Subcutaneous abdominal adipose tissue (tissue), 5 donors: Measurements from ENCODE around the gene RFFL.
"Not testable (repeated sequence)": the region's sequence is repeated elsewhere in the genome, so short reads cannot be mapped to it uniquely, and the experiment has no call there.

Experiments
- H3K27ac ChIP-seq: one replicate; pipeline ENCODE4 v1.7.0; 2013; ENCODE audit warnings: low read depth, mild to moderate bottlenecking, inconsistent platforms, low read length, moderate library complexity
- H3K27me3 ChIP-seq, 5 donors: one replicate each; pipeline ENCODE4 v1.7.0; 2013; ENCODE audit warnings: low read length in 5 of 5, inconsistent platforms in 1 of 5; ENCODE audit not compliant: control insufficient read depth in 5 of 5, insufficient read depth in 4 of 5
- H3K36me3 ChIP-seq, 5 donors: one replicate each; pipeline ENCODE4 v1.7.0; 2013; ENCODE audit warnings: low read length in 5 of 5; ENCODE audit not compliant: control insufficient read depth in 5 of 5, insufficient read depth in 5 of 5
- H3K4me1 ChIP-seq, 5 donors: one replicate each; pipeline ENCODE4 v1.7.0; 2013; ENCODE audit warnings: low read length in 5 of 5, mild to moderate bottlenecking in 3 of 5, moderate library complexity in 1 of 5; ENCODE audit not compliant: control insufficient read depth in 5 of 5, insufficient read depth in 5 of 5
- H3K4me3 ChIP-seq, 5 donors: one replicate each; pipeline ENCODE4 v1.7.0; 2013; ENCODE audit warnings: low read length in 5 of 5, low read depth in 1 of 5
- H3K9ac ChIP-seq, 5 donors: one replicate each; pipeline ENCODE4 v1.7.0; 2013; ENCODE audit warnings: low read length in 5 of 5, mild to moderate bottlenecking in 4 of 5, moderate library complexity in 3 of 5
- H3K9me3 ChIP-seq, 5 donors: one replicate each; pipeline ENCODE4 v1.7.0; 2013; ENCODE audit warnings: low read length in 5 of 5; ENCODE audit not compliant: control insufficient read depth in 5 of 5
- donor health status: healthy.
- donor health status: healthy.
- donor health status: healthy.
- donor health status: healthy.
- donor health status: healthy.

The RFFL gene

DNA sequence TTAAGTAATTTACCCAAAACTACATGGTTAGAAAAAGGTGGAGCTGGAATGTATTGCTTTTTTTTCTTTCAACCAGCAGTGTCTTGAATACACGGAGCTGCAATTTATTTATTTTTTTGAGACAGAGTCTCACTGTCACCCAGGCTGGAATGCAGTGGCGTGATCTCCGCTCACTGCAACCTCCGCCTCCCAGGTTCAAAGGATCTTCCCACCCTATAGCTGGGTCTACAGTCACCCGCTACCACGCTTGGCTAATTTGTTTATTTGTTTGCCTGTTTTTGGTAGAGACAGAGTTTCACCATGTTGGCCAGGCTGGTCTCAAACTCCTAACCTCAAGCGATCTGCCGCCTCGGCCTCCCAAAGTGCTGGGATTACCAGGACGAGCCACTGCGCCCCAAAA is 27.2 kb upstream of the RFFL start:
- H3K27ac ChIP-seq, H3K36me3 ChIP-seq, H3K9me3 ChIP-seq, H3K27me3 ChIP-seq, H3K4me3 ChIP-seq, H3K9ac ChIP-seq: not testable (repeated sequence)
- peaks cover 5 to 26% (median 18%) of the 10 kb centered on the region in 5 donors for H3K4me1 ChIP-seq

DNA sequence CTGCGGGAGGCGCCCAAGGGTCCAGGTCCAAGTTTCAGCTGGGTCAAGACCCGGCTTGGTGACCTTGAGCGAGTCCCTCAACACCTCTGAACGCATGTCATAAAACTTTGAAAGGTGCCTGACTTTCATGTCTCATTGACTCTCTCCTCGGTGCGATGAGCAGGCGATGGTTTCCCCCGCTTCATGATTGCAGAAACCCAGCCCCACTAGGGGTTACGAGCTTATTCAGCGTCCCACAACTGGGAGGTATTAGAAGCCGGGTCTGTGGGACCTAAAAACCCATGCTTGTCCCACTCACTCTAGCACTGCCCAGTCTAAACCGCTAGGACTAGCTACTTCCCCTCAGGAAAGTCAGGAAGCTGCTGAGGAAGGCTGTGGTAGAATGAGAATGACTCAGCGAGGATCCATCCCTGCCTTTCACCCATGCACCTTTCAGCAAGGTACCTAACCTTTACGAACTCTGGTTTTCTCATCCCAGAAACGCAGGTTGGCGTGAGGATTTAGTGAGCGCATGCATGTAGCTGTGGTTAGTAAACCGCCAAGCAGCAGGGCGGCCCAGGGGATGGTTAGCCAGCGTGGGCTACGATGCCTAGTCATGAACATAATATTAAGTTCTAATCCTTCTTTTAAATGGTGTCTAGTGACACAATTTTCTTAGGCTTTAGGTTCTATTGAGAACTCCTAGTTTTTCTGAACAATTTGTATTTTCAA is 26.2 kb upstream of the RFFL start:
- H3K4me1 ChIP-seq: peaks cover 5 to 24% (median 18%) of the 10 kb centered on the region in 5 donors
- no peaks in the 10 kb centered on the region for H3K36me3 ChIP-seq
- peak overlapping the region in 4 of 5 donors; percentile 44 to 86 (median 78) for H3K9ac ChIP-seq
- H3K9me3 ChIP-seq: no peaks in the 10 kb centered on the region
- peak overlapping the region; percentile 50 for H3K27ac ChIP-seq
- H3K4me3 ChIP-seq: peak overlapping the region; percentile 51 to 72 (median 63)
- no peaks in the 10 kb centered on the region for H3K27me3 ChIP-seq

DNA sequence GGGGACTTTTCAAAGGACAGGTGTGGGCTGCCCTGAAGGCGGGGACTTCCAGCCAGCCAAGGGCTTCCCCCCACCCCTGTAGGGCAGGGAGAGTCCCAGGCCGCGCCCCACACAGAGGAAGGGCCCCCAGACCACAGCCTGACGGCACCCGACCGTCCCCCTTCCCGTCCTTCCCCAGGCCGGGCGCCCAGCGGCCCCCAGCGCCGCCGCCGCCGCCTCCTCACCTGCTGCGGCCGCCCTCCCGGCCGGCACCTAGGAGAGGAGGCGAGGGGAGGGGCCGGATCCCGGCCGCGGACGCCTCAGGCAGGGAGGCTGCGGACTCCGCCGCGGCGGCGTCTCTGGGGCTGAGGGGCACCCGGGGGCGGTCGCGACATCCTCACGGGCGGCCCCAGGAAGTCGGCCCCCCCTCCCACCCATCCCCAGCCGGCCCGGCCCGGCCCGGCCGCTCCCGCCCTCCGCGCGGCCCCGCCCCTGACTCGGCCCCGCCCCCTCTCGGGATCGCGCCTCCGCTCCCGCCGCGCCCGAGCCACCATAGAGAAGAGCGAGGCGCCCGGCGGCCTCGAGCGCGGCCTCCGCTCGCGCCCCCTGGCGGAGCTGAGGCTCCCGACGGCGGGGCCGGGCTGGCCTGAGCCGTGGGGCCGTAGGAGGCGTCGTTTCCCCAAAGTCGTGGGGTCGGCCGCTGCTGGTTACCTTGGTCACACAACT is 25.5 kb upstream of the RFFL start:
- Histone ChIP-seq H3K27me3 (no peaks in the 10 kb centered on the region), H3K9ac (peak overlapping the region; percentile 81 to 95 (median 86)), H3K4me3 (peak overlapping the region; percentile 81 to 96 (median 89)), H3K4me1 (peaks cover 5 to 21% (median 18%) of the 10 kb centered on the region in 5 donors), H3K36me3 (no peaks in the 10 kb centered on the region), H3K27ac (peak overlapping the region; percentile 88), H3K9me3 (no peaks in the 10 kb centered on the region)

DNA sequence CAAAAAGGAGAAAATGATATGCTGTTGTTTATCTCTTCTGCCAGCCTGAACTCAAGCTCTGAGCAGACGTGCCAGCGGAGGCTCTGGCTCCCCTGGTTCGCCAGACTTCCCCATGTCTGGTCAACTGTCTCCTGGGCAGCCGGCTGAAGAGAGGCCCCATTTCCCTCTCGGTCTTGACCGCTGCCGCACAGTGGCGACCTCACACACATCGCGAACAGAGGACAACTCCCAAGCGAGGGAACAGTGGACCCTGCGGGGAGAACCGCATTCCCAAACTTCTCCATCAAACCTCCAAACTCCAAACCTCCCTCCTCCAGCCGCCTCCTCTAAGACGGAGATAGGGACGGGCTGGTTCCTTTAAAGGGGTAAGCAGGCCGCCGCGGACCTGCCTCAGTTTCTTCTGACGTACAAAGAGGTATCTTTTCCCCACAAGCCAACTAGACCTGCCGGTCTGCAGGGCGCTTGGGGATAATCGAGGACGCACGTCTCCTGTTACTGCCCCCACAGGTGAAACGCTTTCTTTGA is 24.9 kb upstream of the RFFL start:
- H3K9ac ChIP-seq: peak overlapping the region; percentile 77 to 95 (median 86)
- peaks cover 5 to 21% (median 18%) of the 10 kb centered on the region in 5 donors for H3K4me1 ChIP-seq
- H3K4me3 ChIP-seq: peak overlapping the region; percentile 81 to 96 (median 89)
- H3K9me3 ChIP-seq: no peaks in the 10 kb centered on the region
- H3K27ac ChIP-seq: peak overlapping the region; percentile 88
- no peaks in the 10 kb centered on the region for H3K27me3 ChIP-seq
- H3K36me3 ChIP-seq: no peaks in the 10 kb centered on the region

DNA sequence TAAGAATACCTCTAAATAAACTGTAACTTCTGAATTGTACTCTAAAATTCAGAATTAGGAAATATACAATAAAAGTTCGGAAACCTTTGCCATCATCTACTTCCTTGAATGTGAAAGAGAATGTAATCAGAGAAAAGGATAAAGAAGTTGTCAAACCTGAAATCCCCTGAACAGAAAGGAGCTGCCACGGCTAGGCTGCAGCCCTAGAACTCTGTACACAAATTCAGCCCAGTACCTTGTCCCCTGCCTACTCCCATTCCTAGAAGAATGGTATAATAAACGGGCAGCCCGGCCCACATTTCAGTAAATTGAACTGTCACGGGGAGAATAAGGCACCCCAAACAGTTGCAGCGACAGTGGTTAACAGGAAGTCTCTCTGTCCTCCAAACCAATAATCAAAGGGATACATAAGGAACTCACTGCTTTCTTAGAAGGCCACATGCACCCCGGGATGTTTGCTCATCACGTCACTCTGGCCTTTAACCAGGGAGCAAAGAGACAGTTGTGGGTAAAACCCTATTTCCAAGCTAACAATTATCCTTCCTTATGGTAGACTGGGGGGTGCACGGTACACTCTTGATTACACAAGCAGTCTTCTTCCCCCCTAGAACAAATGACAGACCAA is 24.3 kb upstream of the RFFL start:
- Histone ChIP-seq H3K9ac (peak overlapping the region; percentile 77 to 95 (median 86)), H3K4me3 (peak overlapping the region; percentile 81 to 96 (median 89)), H3K27ac (peak overlapping the region; percentile 88), H3K27me3 (no peaks in the 10 kb centered on the region), H3K4me1 (peaks cover 5 to 21% (median 18%) of the 10 kb centered on the region in 5 donors), H3K9me3 (no peaks in the 10 kb centered on the region), H3K36me3 (no peaks in the 10 kb centered on the region)

DNA sequence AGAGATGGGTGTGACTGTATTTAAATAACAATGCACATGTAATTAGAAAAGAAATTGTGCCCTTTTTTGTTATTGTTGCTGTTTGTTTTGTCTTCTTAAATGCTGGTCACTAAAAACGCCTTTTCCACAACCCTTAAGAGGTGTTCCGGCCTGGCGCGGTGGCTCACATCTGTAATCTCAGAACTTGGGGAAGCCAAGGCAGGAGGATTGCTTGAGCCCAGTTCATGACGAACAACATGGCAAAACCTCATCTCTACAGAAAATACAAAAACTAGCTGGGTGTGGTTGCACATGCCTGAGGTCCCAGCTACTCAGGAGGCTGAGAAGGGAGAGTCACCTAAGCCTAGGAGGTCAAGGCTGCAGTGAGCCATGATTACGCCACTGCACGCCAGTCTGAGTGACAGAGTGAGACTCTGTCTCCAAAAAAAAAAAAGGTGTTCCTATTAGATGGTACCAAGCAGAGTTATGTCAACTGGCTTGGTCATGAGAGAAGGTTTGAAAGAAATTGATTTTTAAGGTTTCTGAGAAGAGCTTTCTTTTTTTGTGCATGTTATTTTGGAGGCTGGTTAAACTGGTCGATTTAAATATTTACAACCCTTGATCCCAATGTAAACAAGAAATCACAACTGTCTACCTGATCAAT is 23.5 kb upstream of the RFFL start:
- H3K9me3 ChIP-seq: no peaks in the 10 kb centered on the region
- H3K4me3 ChIP-seq: no peak overlapping the region
- no peak overlapping the region for H3K27ac ChIP-seq
- H3K36me3 ChIP-seq: no peaks in the 10 kb centered on the region
- no peak overlapping the region for H3K9ac ChIP-seq
- peaks cover 5 to 25% (median 20%) of the 10 kb centered on the region in 5 donors for H3K4me1 ChIP-seq
- no peaks in the 10 kb centered on the region for H3K27me3 ChIP-seq

DNA sequence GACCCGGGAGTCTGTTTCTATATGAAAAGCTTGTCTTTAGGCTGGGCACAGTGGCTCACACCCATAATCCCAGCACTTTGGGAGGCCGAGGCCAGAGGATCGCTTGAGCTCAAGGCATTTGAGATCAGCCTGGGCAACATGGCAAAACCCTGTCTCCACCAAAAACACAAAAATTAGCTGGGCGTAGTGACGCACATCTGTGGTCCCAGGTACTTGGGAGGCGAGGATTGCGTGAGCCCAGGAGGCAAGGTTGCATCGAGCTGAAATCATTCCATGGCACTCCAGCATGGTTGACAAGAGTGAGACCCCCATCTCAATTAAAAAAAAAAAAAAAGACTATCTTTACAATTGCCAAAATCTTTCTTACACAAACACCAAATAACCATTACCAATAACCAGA is 22.7 kb upstream of the RFFL start:
- peaks cover 5 to 30% (median 23%) of the 10 kb centered on the region in 5 donors for H3K4me1 ChIP-seq
- no peak overlapping the region for H3K27ac ChIP-seq
- no peaks in the 10 kb centered on the region for H3K36me3 ChIP-seq
- H3K9me3 ChIP-seq: no peaks in the 10 kb centered on the region
- H3K27me3 ChIP-seq: no peaks in the 10 kb centered on the region
- no peak overlapping the region for H3K9ac ChIP-seq
- no peak overlapping the region for H3K4me3 ChIP-seq

DNA sequence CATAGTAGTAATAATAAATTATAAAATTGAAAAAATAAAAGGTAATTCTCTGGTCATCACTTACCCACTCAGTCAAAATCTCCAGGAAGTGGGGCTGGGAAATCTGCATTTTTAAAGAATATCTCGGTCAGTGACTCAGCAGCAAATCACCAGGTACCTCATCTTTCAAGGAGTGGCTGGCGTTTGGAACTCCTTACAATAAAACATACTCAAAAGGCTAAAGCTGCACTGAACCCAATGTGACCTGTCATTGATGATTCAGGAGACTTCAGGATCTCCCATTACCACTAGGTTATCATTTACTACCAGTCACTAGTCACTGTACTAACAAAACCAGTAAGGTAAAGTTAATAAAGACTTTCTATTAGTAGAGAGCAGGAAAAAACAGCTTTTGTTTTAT is 21.5 kb upstream of the RFFL start:
- H3K9ac ChIP-seq: no peak overlapping the region

DNA sequence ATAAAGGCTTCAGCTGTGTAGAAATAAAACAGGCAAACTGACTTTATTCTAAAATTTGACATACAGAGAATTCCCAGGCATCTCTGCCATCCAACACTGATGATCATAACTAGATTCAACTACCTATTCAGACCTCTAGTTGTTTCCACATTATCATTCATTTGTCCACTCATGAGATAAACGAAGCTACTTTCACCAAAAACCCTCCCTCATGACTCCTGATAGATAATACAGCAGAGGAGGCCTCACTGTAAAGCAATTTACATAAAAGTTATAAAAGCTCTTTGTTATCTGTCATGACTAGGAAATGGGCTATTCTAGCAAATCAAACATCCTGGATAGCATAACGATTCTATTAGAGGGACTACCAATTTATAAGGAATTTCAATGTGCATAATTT is 19.6 kb upstream of the RFFL start:
- H3K36me3 ChIP-seq: no peaks in the 10 kb centered on the region
- no peaks in the 10 kb centered on the region for H3K27me3 ChIP-seq
- no peaks in the 10 kb centered on the region for H3K9me3 ChIP-seq
- H3K27ac ChIP-seq: no peak overlapping the region
- no peak overlapping the region for H3K4me3 ChIP-seq
- H3K4me1 ChIP-seq: peaks cover 2 to 22% (median 14%) of the 10 kb centered on the region in 5 donors
- H3K9ac ChIP-seq: no peak overlapping the region

More for the DNA sequence above, 21.5 kb upstream of the RFFL start:
- H3K9me3 ChIP-seq: no peaks in the 10 kb centered on the region
- H3K4me3 ChIP-seq: no peak overlapping the region
- H3K4me1 ChIP-seq: peaks cover 5 to 29% (median 27%) of the 10 kb centered on the region in 5 donors
- no peak overlapping the region for H3K27ac ChIP-seq
- no peaks in the 10 kb centered on the region for H3K27me3 ChIP-seq
- H3K36me3 ChIP-seq: no peaks in the 10 kb centered on the region
